ENCODE measurements around the gene GOLGA6L6.
"Not testable (repeated sequence)": the region's sequence is repeated elsewhere in the genome, so short reads cannot be mapped to it uniquely, and the experiment has no call there.

- TF ChIP-seq PBX3 (CRISPR knock-in tag; IDR thresholded peaks at IDR 0.05); CTCF (tag by site-specific recombination; IDR thresholded peaks at IDR 0.05); ZNF791 (tag by site-specific recombination; IDR thresholded peaks at IDR 0.05); ZBTB21 (tag by site-specific recombination; IDR thresholded peaks at IDR 0.05): not testable (repeated sequence)
Observed at GRCh38 chr15:20505926-20506658, 35.5 kb downstream of the GOLGA6L6 start.
